Trophoblast cell (in vitro differentiated cells and primary cell): ENCODE data around the gene CYTH3.

ENCODE experiments used
- DNase-seq, 2 donors: peaks; one replicate each; pipeline ENCODE4 v3.0.0-alpha.2; 2016
- H2AFZ ChIP-seq: 2 replicates; pipeline ENCODE4 v1.6.1; 2013; ENCODE audit warnings: low read length, moderate library complexity, mild to moderate bottlenecking; ENCODE audit not compliant: insufficient read depth, poor library complexity
- H2AK5ac ChIP-seq: 2 replicates; pipeline ENCODE4 v1.6.1; 2013; ENCODE audit warnings: mild to moderate bottlenecking, low read length
- H2BK120ac ChIP-seq: 2 replicates; pipeline ENCODE4 v1.6.1; 2013; ENCODE audit warnings: low read length, mild to moderate bottlenecking, moderate library complexity; ENCODE audit not compliant: insufficient read depth, poor library complexity
- H2BK12ac ChIP-seq: 2 replicates; pipeline ENCODE4 v1.6.1; 2013; ENCODE audit warnings: mild to moderate bottlenecking, low read length, moderate library complexity
- H2BK5ac ChIP-seq: 2 replicates; pipeline ENCODE4 v1.6.1; 2013; ENCODE audit warnings: low read length, low read depth, moderate library complexity, mild to moderate bottlenecking; ENCODE audit not compliant: poor library complexity
- H3K14ac ChIP-seq: 2 replicates; pipeline ENCODE4 v1.6.1; 2013; ENCODE audit warnings: mild to moderate bottlenecking, low read length
- H3K18ac ChIP-seq: 2 replicates; pipeline ENCODE4 v1.6.1; 2013; ENCODE audit warnings: mild to moderate bottlenecking, low read length
- H3K23ac ChIP-seq: 2 replicates; pipeline ENCODE4 v1.6.1; 2013; ENCODE audit warnings: low read length
- H3K27ac ChIP-seq: 2 replicates; pipeline ENCODE4 v1.5.1; 2013; ENCODE audit warnings: low read depth, mild to moderate bottlenecking, inconsistent platforms, low read length, moderate library complexity
- H3K27me3 ChIP-seq: 2 replicates; pipeline ENCODE4 v1.6.1; 2013; ENCODE audit warnings: inconsistent platforms, mild to moderate bottlenecking, low read length, moderate library complexity; ENCODE audit not compliant: insufficient read depth
- H3K36me3 ChIP-seq, 2 experiments: 1 replicate in 1 of 2; 2 replicates in 1 of 2; pipeline ENCODE4 v1.6.1; 2013; ENCODE audit warnings: low read length in 2 of 2, mild to moderate bottlenecking in 2 of 2, moderate library complexity in 1 of 2; ENCODE audit not compliant: insufficient read depth in 2 of 2, control insufficient read depth in 1 of 2
- H3K4ac ChIP-seq: 2 replicates; pipeline ENCODE4 v1.6.1; 2013; ENCODE audit warnings: low read depth, mild to moderate bottlenecking, low read length, moderate library complexity
- H3K4me1 ChIP-seq, 2 experiments: 1 replicate in 1 of 2; 2 replicates in 1 of 2; pipeline ENCODE4 v1.6.1; 2013; ENCODE audit warnings: low read length in 2 of 2, mild to moderate bottlenecking in 2 of 2, moderate library complexity in 1 of 2; ENCODE audit not compliant: insufficient read depth in 2 of 2, control insufficient read depth in 1 of 2
- H3K4me2 ChIP-seq: 2 replicates; pipeline ENCODE4 v1.6.1; 2013; ENCODE audit warnings: inconsistent platforms, mild to moderate bottlenecking, low read length, moderate library complexity
- H3K4me3 ChIP-seq: 2 replicates; pipeline ENCODE4 v1.5.1; 2013; ENCODE audit warnings: mild to moderate bottlenecking, low read depth, low read length, inconsistent platforms
- H3K79me1 ChIP-seq: one replicate; pipeline ENCODE4 v1.6.1; 2013; ENCODE audit warnings: low read length
- H3K79me2 ChIP-seq: 2 replicates; pipeline ENCODE4 v1.6.1; 2013; ENCODE audit warnings: low read length, mild to moderate bottlenecking; ENCODE audit not compliant: control insufficient read depth, insufficient read depth, poor library complexity
- H3K9ac ChIP-seq: 2 replicates; pipeline ENCODE4 v1.6.1; 2013; ENCODE audit warnings: mild to moderate bottlenecking, low read length
- H3K9me3 ChIP-seq: 2 replicates; pipeline ENCODE4 v1.6.1; 2013; ENCODE audit warnings: low read depth, mild to moderate bottlenecking, control low read depth, inconsistent platforms, low read length; ENCODE audit not compliant: insufficient read depth
- H4K12ac ChIP-seq: 2 replicates; pipeline ENCODE4 v1.6.1; 2013; ENCODE audit warnings: low read depth, mild to moderate bottlenecking, low read length, moderate library complexity
- H4K8ac ChIP-seq: 2 replicates; pipeline ENCODE4 v1.6.1; 2013; ENCODE audit warnings: low read depth, mild to moderate bottlenecking, low read length, moderate library complexity
- H4K91ac ChIP-seq: one replicate; pipeline ENCODE4 v1.6.1; 2013; ENCODE audit warnings: low read depth, mild to moderate bottlenecking, low read length, moderate library complexity
- WGBS: extraction: QIAGEN DNeasy Blood & Tissue Kit; methylation state at CpG from one replicate; pipeline ENCODE4 v1.1.7; 2013; ENCODE audit warnings: missing lambda C conversion rate; ENCODE audit not compliant: insufficient read length, insufficient coverage; ENCODE audit errors: extremely low coverage; 5-methylcytosine and 5-hydroxymethylcytosine counted together

CYTH3 gene

DNA sequence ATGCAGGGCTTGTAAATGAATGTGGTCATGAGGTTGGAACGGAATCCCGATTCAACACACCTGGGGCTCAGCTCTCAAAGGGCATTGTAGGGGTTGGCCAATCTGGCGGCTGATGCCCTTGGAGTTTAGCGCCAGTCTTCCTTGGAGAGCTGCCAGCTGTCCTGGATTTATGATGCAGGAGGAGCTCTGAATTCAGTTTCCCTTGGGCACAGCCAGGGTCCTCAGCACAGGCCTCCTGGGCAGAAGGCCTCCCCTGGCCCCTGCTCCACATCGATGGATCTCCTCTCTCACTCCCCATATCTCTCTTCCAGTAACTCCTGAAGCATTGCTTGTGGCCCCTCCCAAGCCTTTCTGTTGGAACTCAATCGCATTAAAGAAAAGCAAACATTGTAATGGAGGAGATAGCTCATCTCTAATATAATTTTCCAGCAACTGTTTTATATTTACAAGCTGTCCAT lies 985 bp upstream of the CYTH3 start:
- Histone ChIP-seq H3K9ac (no peak overlapping the region), H3K79me1 (peaks cover 9% of the 10 kb centered on the region), H3K4ac (no peak overlapping the region), H2AK5ac (no peak overlapping the region), H3K36me3 (no peaks in the 10 kb centered on the region), H3K4me3 (no peak overlapping the region), H3K4me2 (no peak overlapping the region), H4K91ac (peak overlapping the region; percentile 3), H4K12ac (no peak overlapping the region), H4K8ac (no peak overlapping the region), H3K9me3 (no peaks in the 10 kb centered on the region), H3K14ac (no peak overlapping the region), H3K23ac (no peak overlapping the region), H3K18ac (no peak overlapping the region), H2BK120ac (no peak overlapping the region), H2AFZ (no peak overlapping the region), H3K27me3 (no peaks in the 10 kb centered on the region), H3K27ac (no peak overlapping the region), H2BK5ac (no peak overlapping the region), H3K4me1 (peaks cover 13 to 18% of the 10 kb centered on the region in 2 experiments), H2BK12ac (no peak overlapping the region), H3K79me2 (peaks cover 6% of the 10 kb centered on the region)
- WGBS: no CpG with 5 or more reads among the region's 6 CpGs
- DNase-seq: no peak

DNA sequence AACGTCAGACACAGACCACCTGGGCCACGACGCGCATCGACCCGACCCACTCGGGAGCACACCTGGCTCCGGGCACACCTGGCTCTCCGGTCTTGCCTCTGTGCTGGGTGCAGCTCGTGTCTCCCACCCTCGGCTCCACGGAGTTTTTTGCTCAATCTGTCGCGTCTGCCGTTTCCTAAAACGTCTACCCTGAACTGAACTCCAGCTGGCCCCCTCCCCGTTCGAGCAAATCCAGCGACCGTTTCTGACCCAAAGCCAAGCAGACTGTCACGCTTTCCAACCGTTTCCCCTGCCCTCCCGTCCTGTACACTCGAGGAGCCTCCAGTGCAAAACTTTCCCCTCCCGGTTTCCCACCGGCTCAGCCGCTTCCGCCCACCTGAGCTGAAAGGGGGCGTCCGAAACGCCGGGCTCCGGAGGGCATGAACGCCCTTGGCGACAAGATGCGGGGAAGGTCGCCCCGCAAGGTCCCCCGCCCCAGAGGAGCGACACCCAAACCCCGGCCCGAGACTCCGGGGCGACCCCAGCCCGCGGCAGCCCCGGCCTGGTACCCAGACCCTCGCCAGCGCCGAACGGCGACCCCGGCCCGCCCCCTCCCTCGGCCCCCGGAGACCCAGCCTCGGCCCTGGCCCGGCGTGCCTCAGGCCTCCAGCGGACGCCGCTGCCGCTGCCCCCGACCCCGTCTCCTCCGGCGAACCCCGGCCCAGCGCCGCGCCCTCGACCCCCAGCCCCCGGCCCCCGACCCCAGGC lies 557 bp downstream of the CYTH3 start:
- Histone ChIP-seq H2BK12ac (peak overlapping the region; percentile 58), H3K18ac (peak overlapping the region; percentile 89), H3K79me1 (peaks cover 9% of the 10 kb centered on the region), H3K4me3 (peak overlapping the region; percentile 85), H2BK5ac (peak overlapping the region; percentile 52), H3K4me1 (peaks cover 10 to 13% of the 10 kb centered on the region in 2 experiments), H4K8ac (peak overlapping the region; percentile 53), H3K36me3 (no peaks in the 10 kb centered on the region), H3K27me3 (no peaks in the 10 kb centered on the region), H3K27ac (no peak overlapping the region), H2AK5ac (no peak overlapping the region), H3K14ac (peak overlapping the region; percentile 79), H3K9ac (peak overlapping the region; percentile 7), H4K12ac (peak overlapping the region; percentile 44), H3K23ac (no peak overlapping the region), H2AFZ (peak overlapping the region; percentile 75), H3K4me2 (peak overlapping the region; percentile 97), H3K4ac (peak overlapping the region; percentile 67), H4K91ac (peak overlapping the region; percentile 42), H3K79me2 (peaks cover 6% of the 10 kb centered on the region), H3K9me3 (no peaks in the 10 kb centered on the region), H2BK120ac (peak overlapping the region; percentile 46)
- no peak for DNase-seq
- no CpG with 5 or more reads among the region's 74 CpGs for WGBS

DNA sequence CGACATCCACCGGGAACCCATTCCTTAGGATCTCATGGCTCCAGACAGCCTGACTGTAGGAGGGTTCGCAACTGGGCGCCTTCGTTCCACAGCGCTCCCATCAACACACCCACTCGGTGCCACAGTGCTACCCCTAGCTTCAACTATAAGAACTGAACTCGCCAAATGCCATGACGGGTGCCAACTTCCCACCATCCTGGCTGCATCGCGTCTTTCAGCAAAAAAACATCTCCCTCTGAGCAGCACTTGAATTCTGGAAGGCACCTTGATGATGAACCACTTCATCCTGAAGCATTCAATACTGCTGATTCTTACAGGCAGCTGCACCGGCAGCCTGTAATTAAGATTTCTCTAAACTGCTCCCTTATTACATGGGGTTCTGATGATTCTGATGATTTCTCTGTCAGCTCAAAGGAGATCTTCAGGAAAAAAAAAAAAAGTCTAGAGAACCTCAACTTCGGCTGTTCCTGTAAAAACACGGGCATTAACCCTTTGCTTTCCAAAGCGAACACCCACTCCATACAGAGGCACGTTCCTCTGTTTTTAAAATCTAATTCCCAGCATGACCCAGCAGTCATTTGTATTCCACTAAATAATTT lies 1.3 kb downstream of the CYTH3 start:
- Histone ChIP-seq H4K91ac (no peak overlapping the region), H4K8ac (peak overlapping the region; percentile 53), H3K27ac (no peak overlapping the region), H3K4me1 (peaks cover 9 to 11% of the 10 kb centered on the region in 2 experiments), H3K4ac (peak overlapping the region; percentile 67), H2BK120ac (no peak overlapping the region), H2BK12ac (no peak overlapping the region), H2AFZ (no peak overlapping the region), H3K79me2 (peaks cover 6% of the 10 kb centered on the region), H2AK5ac (no peak overlapping the region), H3K9ac (peak overlapping the region; percentile 7), H3K18ac (peak overlapping the region; percentile 89), H3K23ac (no peak overlapping the region), H4K12ac (no peak overlapping the region), H3K36me3 (no peaks in the 10 kb centered on the region), H3K4me3 (peak overlapping the region; percentile 85), H3K4me2 (peak overlapping the region; percentile 97), H3K9me3 (no peaks in the 10 kb centered on the region), H2BK5ac (no peak overlapping the region), H3K27me3 (no peaks in the 10 kb centered on the region), H3K79me1 (peaks cover 9% of the 10 kb centered on the region), H3K14ac (no peak overlapping the region)
- no peak for DNase-seq
- WGBS: no CpG with 5 or more reads among the region's 16 CpGs

DNA sequence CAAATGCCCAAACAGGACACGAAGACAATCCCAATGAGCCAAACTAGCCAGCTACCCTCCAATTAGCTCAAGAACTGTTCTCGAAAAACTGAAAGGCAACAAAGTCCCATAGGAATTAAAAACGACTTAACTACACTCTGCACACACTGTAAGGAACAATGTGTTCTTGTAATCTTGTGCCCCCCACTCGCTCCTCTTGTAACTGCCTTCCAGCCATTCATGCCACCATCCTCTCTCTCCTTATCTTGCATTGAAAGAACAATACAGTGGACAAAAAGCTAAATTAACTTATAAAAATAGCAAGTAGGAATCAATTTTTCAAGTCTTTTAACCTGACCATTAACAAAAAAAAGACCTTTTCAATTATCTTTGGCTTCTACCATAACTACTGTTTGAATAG lies 2.9 kb downstream of the CYTH3 start:
- Histone ChIP-seq H3K27ac (no peak overlapping the region), H4K8ac (no peak overlapping the region), H3K9me3 (no peaks in the 10 kb centered on the region), H4K12ac (no peak overlapping the region), H3K4me2 (no peak overlapping the region), H3K4me3 (no peak overlapping the region), H3K79me1 (peaks cover 9% of the 10 kb centered on the region), H3K79me2 (peaks cover 6% of the 10 kb centered on the region), H3K18ac (no peak overlapping the region), H3K14ac (no peak overlapping the region), H3K4me1 (peaks cover 9 to 11% of the 10 kb centered on the region in 2 experiments), H3K36me3 (no peaks in the 10 kb centered on the region), H3K27me3 (no peaks in the 10 kb centered on the region), H2BK120ac (no peak overlapping the region), H2BK5ac (no peak overlapping the region), H3K4ac (no peak overlapping the region), H3K9ac (no peak overlapping the region), H2AFZ (no peak overlapping the region), H2BK12ac (no peak overlapping the region), H3K23ac (no peak overlapping the region), H2AK5ac (no peak overlapping the region), H4K91ac (no peak overlapping the region)
- WGBS: no CpG with 5 or more reads among the region's 4 CpGs
- DNase-seq: no peak
